ENCODE measurements around the gene JAKMIP2. TPM values are rescaled to one million over a fixed set of nuclear protein-coding genes. Genes with fewer than 3 reads are reported as not detected.

Gene JAKMIP2
- total RNA-seq, 1 donor from 2014 or later: 35.6 TPM

DNA sequence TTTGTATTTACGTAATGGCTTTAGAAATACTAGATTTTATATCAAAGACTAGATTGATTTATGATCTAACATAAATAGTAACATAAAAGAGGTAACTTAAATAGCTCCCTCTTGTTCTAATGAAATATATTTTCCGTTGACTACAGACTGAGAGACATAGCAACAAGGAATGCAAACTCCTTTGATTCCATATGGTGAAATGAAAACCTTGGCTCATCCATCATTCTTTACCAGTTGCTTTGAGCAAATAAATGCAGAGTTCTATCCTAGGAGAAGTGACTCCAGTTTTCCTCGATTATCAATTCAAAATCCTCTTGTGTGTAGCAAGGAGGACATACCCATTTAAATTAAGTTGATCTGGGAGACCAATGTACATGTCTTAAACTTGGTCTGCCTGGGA lies 18.0 kb upstream of the JAKMIP2 start:
- no peak for DNase-seq (ENCODE audit: low read depth, low spot score)
- Mint-ChIP-seq H3K27me3 (ENCODE audit: low read depth) (no peaks in the 10 kb centered on the region), H3K9me3 (peaks cover 3% of the 10 kb centered on the region), H3K36me3 (ENCODE audit: low read depth) (no peaks in the 10 kb centered on the region), H3K27ac (ENCODE audit: unreplicated experiment) (no peak overlapping the region), H3K4me1 (peaks cover 8% of the 10 kb centered on the region), H3K4me3 (no peak overlapping the region)
- TF ChIP-seq, protein P1, sequence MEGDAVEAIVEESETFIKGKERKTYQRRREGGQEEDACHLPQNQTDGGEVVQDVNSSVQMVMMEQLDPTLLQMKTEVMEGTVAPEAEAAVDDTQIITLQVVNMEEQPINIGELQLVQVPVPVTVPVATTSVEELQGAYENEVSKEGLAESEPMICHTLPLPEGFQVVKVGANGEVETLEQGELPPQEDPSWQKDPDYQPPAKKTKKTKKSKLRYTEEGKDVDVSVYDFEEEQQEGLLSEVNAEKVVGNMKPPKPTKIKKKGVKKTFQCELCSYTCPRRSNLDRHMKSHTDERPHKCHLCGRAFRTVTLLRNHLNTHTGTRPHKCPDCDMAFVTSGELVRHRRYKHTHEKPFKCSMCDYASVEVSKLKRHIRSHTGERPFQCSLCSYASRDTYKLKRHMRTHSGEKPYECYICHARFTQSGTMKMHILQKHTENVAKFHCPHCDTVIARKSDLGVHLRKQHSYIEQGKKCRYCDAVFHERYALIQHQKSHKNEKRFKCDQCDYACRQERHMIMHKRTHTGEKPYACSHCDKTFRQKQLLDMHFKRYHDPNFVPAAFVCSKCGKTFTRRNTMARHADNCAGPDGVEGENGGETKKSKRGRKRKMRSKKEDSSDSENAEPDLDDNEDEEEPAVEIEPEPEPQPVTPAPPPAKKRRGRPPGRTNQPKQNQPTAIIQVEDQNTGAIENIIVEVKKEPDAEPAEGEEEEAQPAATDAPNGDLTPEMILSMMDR (conservative IDR thresholded peaks at IDR 0.05): no peak

DNA sequence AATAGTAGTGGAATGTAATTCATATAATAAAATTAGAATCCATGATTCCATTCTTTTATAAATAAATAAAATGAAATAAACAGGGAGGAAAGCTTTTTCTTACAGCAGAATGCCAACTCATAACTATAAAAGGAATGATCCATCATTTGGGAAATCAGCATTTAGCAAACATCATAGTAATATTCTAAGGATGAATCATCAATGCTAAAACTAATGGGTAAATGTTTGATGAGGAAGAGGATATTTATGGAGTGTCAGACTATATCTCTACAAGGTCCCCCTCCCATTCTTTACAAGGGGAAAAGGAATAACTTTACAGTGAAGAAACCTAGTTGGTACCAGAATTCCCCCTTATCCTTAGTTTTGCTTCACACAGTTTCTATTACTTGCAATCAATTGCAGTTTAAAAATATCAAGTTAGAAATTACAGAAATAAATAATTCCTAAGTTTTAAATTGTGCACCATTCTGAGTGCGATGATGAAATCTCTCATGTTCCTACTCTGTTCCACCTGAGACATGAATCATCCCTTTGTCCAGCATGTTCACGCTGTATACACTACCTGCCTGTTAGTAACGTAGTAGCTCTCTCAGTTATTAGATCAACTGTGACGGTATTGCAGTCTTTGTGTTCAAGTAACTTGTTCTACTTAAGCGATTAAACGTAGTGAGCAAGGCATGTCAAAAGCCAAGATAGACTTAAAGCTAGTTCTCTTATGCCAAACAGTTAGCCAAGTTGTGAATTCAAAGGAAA lies 14.2 kb upstream of the JAKMIP2 start:
- Mint-ChIP-seq H3K9me3 (peaks cover 3% of the 10 kb centered on the region), H3K27me3 (ENCODE audit: low read depth) (no peaks in the 10 kb centered on the region), H3K4me3 (no peak overlapping the region), H3K36me3 (ENCODE audit: low read depth) (no peaks in the 10 kb centered on the region), H3K4me1 (no peaks in the 10 kb centered on the region), H3K27ac (ENCODE audit: unreplicated experiment) (no peak overlapping the region)
- TF ChIP-seq, protein P1 (conservative IDR thresholded peaks at IDR 0.05): no peak
- DNase-seq (ENCODE audit: low read depth, low spot score): no peak

GRCh38 chr5:147791181-147791580 lies 8.7 kb upstream of the JAKMIP2 start:
- Mint-ChIP-seq H3K4me3 (no peak overlapping the region), H3K27ac (ENCODE audit: unreplicated experiment) (peak overlapping the region; percentile 20), H3K36me3 (ENCODE audit: low read depth) (no peaks in the 10 kb centered on the region), H3K9me3 (peaks cover 3% of the 10 kb centered on the region), H3K4me1 (peaks cover 4% of the 10 kb centered on the region), H3K27me3 (ENCODE audit: low read depth) (no peaks in the 10 kb centered on the region)
- TF ChIP-seq, protein P1 (conservative IDR thresholded peaks at IDR 0.05): no peak
- DNase-seq (ENCODE audit: low read depth, low spot score): no peak

- DNase-seq (ENCODE audit: low read depth, low spot score): no peak
- no peak overlapping the region for H3K4me3 Mint-ChIP-seq
- H3K27me3 Mint-ChIP-seq (ENCODE audit: low read depth): no peaks in the 10 kb centered on the region
- TF ChIP-seq, protein P1 (conservative IDR thresholded peaks at IDR 0.05): no peak
- H3K27ac Mint-ChIP-seq (ENCODE audit: unreplicated experiment): no peak overlapping the region
- H3K36me3 Mint-ChIP-seq (ENCODE audit: low read depth): no peaks in the 10 kb centered on the region
- H3K4me1 Mint-ChIP-seq: peaks cover 4% of the 10 kb centered on the region
- no peaks in the 10 kb centered on the region for H3K9me3 Mint-ChIP-seq
These were observed 7.3 kb upstream of the JAKMIP2 start for GRCh38 chr5:147789820-147790219.

DNA sequence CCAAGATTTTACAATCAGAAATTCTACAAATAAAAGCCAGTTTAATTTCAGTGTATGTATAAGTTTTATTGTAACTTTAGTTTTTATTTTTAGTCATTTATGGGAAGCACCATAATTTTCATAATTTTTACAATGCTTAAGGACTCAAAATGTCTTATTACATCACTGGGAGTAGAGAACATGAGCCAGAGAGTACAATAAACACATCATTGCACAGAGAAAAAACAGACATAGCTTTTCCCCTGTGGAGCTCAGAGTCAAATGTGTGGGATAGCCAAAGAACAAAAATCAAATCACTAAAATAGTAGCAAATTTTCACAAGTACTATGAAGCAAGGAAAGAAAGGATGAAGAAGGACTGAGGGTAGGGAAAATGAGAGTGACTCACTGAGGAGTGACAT lies 5.5 kb upstream of the JAKMIP2 start:
- Mint-ChIP-seq H3K36me3 (ENCODE audit: low read depth) (no peaks in the 10 kb centered on the region), H3K4me3 (no peak overlapping the region), H3K27me3 (ENCODE audit: low read depth) (no peaks in the 10 kb centered on the region), H3K27ac (ENCODE audit: unreplicated experiment) (no peak overlapping the region), H3K4me1 (peaks cover 4% of the 10 kb centered on the region), H3K9me3 (no peaks in the 10 kb centered on the region)
- no peak for DNase-seq (ENCODE audit: low read depth, low spot score)
- TF ChIP-seq, protein P1 (conservative IDR thresholded peaks at IDR 0.05): no peak

Measured in neural crest cell (in vitro differentiated cells).